GM21515 (cell line): ENCODE results near the gene UCN2.

Experiments
- ATAC-seq: cut with Tn5 transposase; IDR thresholded peaks from one replicate; pipeline ENCODE4 v1.9.1; 2021; ENCODE audit not compliant: unreplicated experiment

Gene UCN2

GRCh38 chr3:48591886-48592518 is 28.4 kb upstream of the UCN2 start:
- ATAC-seq: no peak

GRCh38 chr3:48591436-48591835 is 27.9 kb upstream of the UCN2 start:
- ATAC-seq: no peak

GRCh38 chr3:48588230-48588629 is 24.6 kb upstream of the UCN2 start:
- ATAC-seq: no peak

GRCh38 chr3:48587686-48588085 is 24.1 kb upstream of the UCN2 start:
- no peak for ATAC-seq

- ATAC-seq: no peak
Measured at GRCh38 chr3:48585411-48585810, 21.8 kb upstream of the UCN2 start.

- no peak for ATAC-seq
Measured at GRCh38 chr3:48584836-48585235, 21.3 kb upstream of the UCN2 start.

- ATAC-seq: no peak
Measured at GRCh38 chr3:48581621-48582481, 18.3 kb upstream of the UCN2 start.

GRCh38 chr3:48576647-48577046 is 13.1 kb upstream of the UCN2 start:
- ATAC-seq: no peak

- no peak for ATAC-seq
Measured at GRCh38 chr3:48575366-48575765, 11.8 kb upstream of the UCN2 start.

GRCh38 chr3:48573973-48574585 is 10.5 kb upstream of the UCN2 start:
- no peak for ATAC-seq

GRCh38 chr3:48572517-48572916 is 8.9 kb upstream of the UCN2 start:
- ATAC-seq: no peak

- ATAC-seq: no peak
Measured at GRCh38 chr3:48571938-48572337, 8.4 kb upstream of the UCN2 start.

GRCh38 chr3:48569808-48570450 is 6.3 kb upstream of the UCN2 start:
- ATAC-seq: no peak

- no peak for ATAC-seq
Measured at GRCh38 chr3:48569400-48569799, 5.8 kb upstream of the UCN2 start.

- no peak for ATAC-seq
Measured at GRCh38 chr3:48568476-48568875, 4.9 kb upstream of the UCN2 start.

GRCh38 chr3:48567500-48567899 is 3.9 kb upstream of the UCN2 start:
- no peak for ATAC-seq

GRCh38 chr3:48567090-48567489 is 3.5 kb upstream of the UCN2 start:
- ATAC-seq: no peak

GRCh38 chr3:48566401-48566760 is 2.8 kb upstream of the UCN2 start:
- ATAC-seq: no peak

GRCh38 chr3:48565591-48566400 is 2.2 kb upstream of the UCN2 start:
- no peak for ATAC-seq

GRCh38 chr3:48565186-48565585 is 1.6 kb upstream of the UCN2 start:
- ATAC-seq: no peak

GRCh38 chr3:48564667-48565066 is 1.1 kb upstream of the UCN2 start:
- no peak for ATAC-seq
